GM12875 (cell line): ENCODE data around the gene PCDHGC5.

Experiments
- H3K4me3 ChIP-seq: one replicate; pipeline ENCODE4 v1.5.1; 2011; ENCODE audit warnings: low read depth, low read length, control low read depth
- TF ChIP-seq, protein P1 (sequence below): IDR thresholded peaks from 2 replicates; pipeline ENCODE4 v1.5.1; 2011; ENCODE audit warnings: low read depth, mild to moderate bottlenecking, control low read depth, inconsistent platforms, low read length, moderate library complexity, borderline replicate concordance; ENCODE audit not compliant: insufficient read depth

Gene PCDHGC5

DNA sequence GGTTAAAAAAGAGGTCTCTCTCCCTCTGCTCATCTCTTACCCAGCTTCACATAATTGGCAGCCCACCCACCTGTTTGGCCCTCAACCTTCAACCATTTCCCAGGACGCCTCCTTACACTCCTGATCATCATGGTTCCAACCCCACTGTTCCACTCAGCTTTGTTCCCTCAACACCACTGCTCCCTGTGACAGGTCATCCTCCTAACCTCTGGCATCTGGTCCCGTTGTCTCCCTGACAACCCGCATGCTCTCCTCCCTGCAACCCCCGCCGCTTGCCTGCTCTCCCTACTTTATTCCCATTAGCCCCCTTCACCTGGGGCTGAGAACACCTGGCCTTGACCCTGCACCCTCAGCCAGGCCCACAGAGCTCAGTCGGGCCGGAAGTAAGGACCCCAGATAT lies 12.9 kb downstream of the PCDHGC5 start:
- TF ChIP-seq, protein P1, sequence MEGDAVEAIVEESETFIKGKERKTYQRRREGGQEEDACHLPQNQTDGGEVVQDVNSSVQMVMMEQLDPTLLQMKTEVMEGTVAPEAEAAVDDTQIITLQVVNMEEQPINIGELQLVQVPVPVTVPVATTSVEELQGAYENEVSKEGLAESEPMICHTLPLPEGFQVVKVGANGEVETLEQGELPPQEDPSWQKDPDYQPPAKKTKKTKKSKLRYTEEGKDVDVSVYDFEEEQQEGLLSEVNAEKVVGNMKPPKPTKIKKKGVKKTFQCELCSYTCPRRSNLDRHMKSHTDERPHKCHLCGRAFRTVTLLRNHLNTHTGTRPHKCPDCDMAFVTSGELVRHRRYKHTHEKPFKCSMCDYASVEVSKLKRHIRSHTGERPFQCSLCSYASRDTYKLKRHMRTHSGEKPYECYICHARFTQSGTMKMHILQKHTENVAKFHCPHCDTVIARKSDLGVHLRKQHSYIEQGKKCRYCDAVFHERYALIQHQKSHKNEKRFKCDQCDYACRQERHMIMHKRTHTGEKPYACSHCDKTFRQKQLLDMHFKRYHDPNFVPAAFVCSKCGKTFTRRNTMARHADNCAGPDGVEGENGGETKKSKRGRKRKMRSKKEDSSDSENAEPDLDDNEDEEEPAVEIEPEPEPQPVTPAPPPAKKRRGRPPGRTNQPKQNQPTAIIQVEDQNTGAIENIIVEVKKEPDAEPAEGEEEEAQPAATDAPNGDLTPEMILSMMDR: no peak
- H3K4me3 ChIP-seq: no peak overlapping the region

GRCh38 chr5:141503681-141504080 lies 14.8 kb downstream of the PCDHGC5 start:
- TF ChIP-seq, protein P1: no peak
- no peak overlapping the region for H3K4me3 ChIP-seq

- TF ChIP-seq, protein P1: no peak
- H3K4me3 ChIP-seq: no peak overlapping the region
Measured at GRCh38 chr5:141504216-141504615, 15.3 kb downstream of the PCDHGC5 start.

DNA sequence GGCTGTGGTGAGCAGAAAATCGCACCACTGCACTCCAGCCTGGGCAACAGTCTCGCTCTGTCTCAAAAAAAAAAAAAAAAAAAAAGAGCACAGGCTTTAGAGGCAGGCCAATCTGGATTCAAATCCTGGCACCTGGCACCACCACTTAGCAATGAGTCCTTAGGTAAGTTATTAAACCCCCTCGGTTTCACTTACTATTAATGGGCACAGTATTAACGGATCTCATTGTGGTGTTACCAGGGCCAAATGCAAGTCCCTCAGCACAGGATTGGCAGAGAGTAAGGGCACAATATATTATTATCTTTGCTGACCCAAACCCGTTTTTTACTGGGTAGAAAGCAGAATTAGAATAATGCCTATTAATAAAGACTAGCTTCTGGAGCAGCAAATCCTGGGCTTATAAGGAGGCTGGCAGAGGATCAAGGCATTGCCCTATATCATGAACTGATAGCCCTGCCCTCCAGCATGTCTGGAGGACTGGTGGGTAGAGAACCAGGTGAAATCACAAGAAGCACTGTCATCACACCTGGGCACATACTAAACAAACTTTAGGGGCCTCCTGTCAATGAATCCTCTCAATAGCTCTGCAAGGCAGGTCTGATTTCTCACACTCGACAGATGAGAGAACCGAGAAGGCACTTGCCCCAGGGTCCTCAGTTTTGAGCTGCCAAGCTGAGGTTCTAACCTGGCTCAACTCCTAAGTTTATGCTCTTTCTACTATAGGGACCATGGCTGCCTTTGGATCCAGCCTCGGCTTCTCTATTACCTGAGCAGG lies 17.7 kb downstream of the PCDHGC5 start:
- no peak overlapping the region for H3K4me3 ChIP-seq
- TF ChIP-seq, protein P1: no peak

- TF ChIP-seq, protein P1: no peak
- H3K4me3 ChIP-seq: peak overlapping the region; percentile 36
Measured at GRCh38 chr5:141507387-141508091, 18.7 kb downstream of the PCDHGC5 start.

- H3K4me3 ChIP-seq: peak overlapping the region; percentile 36
- TF ChIP-seq, protein P1: no peak
Measured at GRCh38 chr5:141508440-141508797, 19.5 kb downstream of the PCDHGC5 start.

DNA sequence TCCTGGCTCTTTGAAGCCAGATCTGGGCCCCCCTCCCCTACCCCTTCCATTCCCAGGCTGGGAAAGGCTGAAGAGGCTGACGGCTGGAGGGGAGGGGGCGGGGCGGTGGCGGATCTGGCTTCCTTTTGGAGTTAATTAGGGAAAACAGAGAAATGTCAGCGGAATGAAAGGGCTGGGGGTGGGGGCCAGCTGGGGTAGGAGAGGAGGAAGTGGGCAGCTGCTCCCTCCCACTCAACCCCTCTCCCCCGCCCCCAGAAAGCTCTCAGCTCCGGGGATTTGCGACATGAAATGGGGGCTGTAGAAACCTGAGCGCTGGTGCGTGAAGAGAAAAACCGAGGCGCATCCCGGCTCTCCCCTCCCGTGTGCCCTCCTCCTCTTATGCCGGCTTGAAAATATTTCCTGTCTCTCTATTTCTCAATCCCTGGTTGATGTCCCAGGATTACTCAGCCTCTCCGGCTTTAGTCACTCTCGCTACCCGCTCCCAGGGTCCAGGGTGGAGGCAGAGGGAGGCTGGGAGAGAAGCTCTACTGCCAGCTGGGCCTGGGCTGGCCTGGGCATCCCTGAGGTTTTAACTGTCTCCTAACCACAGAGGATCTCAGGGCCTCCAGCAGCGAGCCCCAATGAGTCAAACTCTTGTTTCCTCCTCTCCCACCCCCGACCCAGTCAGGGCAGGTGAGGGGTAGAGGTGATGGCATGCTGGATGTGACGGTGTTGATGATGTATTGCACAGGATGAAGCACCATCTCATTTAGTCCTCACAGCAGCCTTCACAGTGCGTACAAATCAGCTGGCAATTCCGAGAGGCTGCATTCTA lies 20.1 kb downstream of the PCDHGC5 start:
- TF ChIP-seq, protein P1: no peak
- H3K4me3 ChIP-seq: peak overlapping the region; percentile 70
